ENCODE measurements around the gene ATG9B. TPM values are rescaled to one million over a fixed set of nuclear protein-coding genes. Genes with fewer than 3 reads are reported as not detected.

ATG9B gene
- total RNA-seq, 1 donor from 2014 or later = 1.8 TPM

DNA sequence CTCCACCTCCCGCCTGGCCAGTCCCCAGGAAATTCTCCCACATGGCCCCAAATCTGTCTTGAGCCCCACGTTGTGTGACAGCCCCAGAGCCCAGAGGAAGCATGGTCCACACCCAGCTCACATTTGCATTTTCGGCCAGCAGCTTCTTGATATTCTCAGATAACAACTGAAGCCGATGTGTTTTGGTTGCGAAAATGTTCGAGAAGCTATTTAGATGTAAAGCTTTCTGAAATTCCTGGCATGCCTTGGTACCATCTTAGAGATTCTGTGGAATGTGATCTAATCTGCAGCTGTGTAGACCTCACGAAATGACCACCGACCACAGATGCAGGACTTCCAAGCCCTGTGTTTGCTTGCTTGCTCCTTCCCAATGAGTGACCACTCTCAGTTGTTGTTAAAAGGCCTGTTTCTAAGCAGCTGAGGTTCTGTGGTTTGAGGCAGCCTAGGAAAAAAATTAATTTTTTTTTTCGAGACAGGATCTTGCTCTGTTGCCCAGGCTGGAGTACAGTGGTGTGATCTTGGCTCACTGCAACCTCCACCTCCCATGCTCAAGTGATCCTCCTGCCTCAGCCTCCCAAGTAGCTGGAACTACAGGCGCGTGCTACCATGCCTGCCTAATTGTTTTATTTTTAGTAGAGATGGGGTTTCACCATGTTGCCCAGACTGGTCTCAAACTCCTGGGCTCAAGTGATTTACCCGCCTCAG is 43.9 kb upstream of the ATG9B start:
- POLR2A ChIA-PET = interaction anchor here (1.4 kb wide), 1 partner anchor 40 kb away, joined by 3 read pairs; the partner anchor contains the start of gene ABCB8
- H3K27ac Mint-ChIP-seq = no peak overlapping the region
- no peaks in the 10 kb centered on the region for H3K4me1 Mint-ChIP-seq
- H3K4me3 Mint-ChIP-seq = no peak overlapping the region
- no peaks in the 10 kb centered on the region for H3K27me3 Mint-ChIP-seq
- H3K9me3 Mint-ChIP-seq = no peaks in the 10 kb centered on the region
- H3K36me3 Mint-ChIP-seq (ENCODE audit: low read depth) = peaks cover 63% of the 10 kb centered on the region
- ATAC-seq (ENCODE audit: low read depth) (no peak), DNase-seq (no peak)
- TF ChIP-seq, protein P1, sequence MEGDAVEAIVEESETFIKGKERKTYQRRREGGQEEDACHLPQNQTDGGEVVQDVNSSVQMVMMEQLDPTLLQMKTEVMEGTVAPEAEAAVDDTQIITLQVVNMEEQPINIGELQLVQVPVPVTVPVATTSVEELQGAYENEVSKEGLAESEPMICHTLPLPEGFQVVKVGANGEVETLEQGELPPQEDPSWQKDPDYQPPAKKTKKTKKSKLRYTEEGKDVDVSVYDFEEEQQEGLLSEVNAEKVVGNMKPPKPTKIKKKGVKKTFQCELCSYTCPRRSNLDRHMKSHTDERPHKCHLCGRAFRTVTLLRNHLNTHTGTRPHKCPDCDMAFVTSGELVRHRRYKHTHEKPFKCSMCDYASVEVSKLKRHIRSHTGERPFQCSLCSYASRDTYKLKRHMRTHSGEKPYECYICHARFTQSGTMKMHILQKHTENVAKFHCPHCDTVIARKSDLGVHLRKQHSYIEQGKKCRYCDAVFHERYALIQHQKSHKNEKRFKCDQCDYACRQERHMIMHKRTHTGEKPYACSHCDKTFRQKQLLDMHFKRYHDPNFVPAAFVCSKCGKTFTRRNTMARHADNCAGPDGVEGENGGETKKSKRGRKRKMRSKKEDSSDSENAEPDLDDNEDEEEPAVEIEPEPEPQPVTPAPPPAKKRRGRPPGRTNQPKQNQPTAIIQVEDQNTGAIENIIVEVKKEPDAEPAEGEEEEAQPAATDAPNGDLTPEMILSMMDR (IDR thresholded peaks at IDR 0.05) = no peak
- intact Hi-C loops (cut with micrococcal nuclease) = no loop called here
- CTCF ChIA-PET = no interaction called here

GRCh38 chr7:151066273-151066974 is 42.1 kb upstream of the ATG9B start:
- CTCF ChIA-PET = no interaction called here
- no peak for ATAC-seq (ENCODE audit: low read depth)
- Mint-ChIP-seq H3K27ac (no peak overlapping the region), H3K4me1 (peaks cover 3% of the 10 kb centered on the region), H3K27me3 (no peaks in the 10 kb centered on the region), H3K36me3 (ENCODE audit: low read depth) (peaks cover 55% of the 10 kb centered on the region), H3K9me3 (no peaks in the 10 kb centered on the region), H3K4me3 (no peak overlapping the region)
- intact Hi-C loops (cut with micrococcal nuclease) = no loop called here
- POLR2A ChIA-PET = no interaction called here
- TF ChIP-seq, protein P1 (IDR thresholded peaks at IDR 0.05) = no peak
- DNase-seq = no peak

GRCh38 chr7:151065516-151065915 is 41.2 kb upstream of the ATG9B start:
- intact Hi-C loops (cut with micrococcal nuclease) = no loop called here
- Mint-ChIP-seq H3K9me3 (no peaks in the 10 kb centered on the region), H3K4me3 (no peak overlapping the region), H3K4me1 (peaks cover 12% of the 10 kb centered on the region), H3K27ac (no peak overlapping the region), H3K27me3 (no peaks in the 10 kb centered on the region), H3K36me3 (ENCODE audit: low read depth) (peaks cover 48% of the 10 kb centered on the region)
- CTCF ChIA-PET = no interaction called here
- TF ChIP-seq, protein P1 (IDR thresholded peaks at IDR 0.05) = no peak
- POLR2A ChIA-PET = no interaction called here
- DNase-seq = no peak
- no peak for ATAC-seq (ENCODE audit: low read depth)

- ATAC-seq (ENCODE audit: low read depth) (no peak), DNase-seq (no peak)
- intact Hi-C loops (cut with micrococcal nuclease) = no loop called here
- Mint-ChIP-seq H3K4me1 (peaks cover 17% of the 10 kb centered on the region), H3K9me3 (no peaks in the 10 kb centered on the region), H3K4me3 (no peak overlapping the region), H3K27ac (no peak overlapping the region), H3K36me3 (ENCODE audit: low read depth) (peaks cover 42% of the 10 kb centered on the region), H3K27me3 (no peaks in the 10 kb centered on the region)
- ChIA-PET CTCF (no interaction called here), POLR2A (no interaction called here)
- TF ChIP-seq, protein P1 (IDR thresholded peaks at IDR 0.05) = no peak
Measured at GRCh38 chr7:151064993-151065392, 40.7 kb upstream of the ATG9B start.

DNA sequence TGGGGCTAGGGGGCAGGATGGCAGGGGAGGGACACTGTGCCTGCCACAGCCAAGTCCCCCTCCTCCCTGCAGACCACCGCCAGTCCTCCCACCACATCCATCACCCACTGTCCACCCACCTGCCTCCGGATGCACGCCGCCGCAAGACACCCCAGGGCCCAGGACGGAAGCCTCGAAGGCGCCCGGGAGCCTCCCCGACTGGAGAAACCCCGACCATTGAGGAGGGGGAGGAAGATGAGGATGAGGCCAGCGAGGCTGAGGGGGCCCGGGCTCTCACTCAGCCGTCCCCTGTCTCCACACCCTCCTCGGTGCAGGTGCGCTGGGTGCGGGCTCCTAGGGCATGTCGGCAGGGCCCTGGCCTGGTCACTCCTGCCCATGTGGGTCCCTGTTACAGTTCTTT is 40.2 kb upstream of the ATG9B start:
- POLR2A ChIA-PET = interaction anchor here (0.6 kb wide), 1 partner anchor 51 kb away, joined by 6 read pairs; no protein-coding TSS in a partner anchor
- H3K4me3 Mint-ChIP-seq = no peak overlapping the region
- H3K27ac Mint-ChIP-seq = no peak overlapping the region
- peaks cover 39% of the 10 kb centered on the region for H3K36me3 Mint-ChIP-seq (ENCODE audit: low read depth)
- H3K4me1 Mint-ChIP-seq = peaks cover 18% of the 10 kb centered on the region
- TF ChIP-seq, protein P1 (IDR thresholded peaks at IDR 0.05) = no peak
- intact Hi-C loops (cut with micrococcal nuclease) = no loop called here
- no peaks in the 10 kb centered on the region for H3K9me3 Mint-ChIP-seq
- DNase-seq (no peak), ATAC-seq (ENCODE audit: low read depth) (no peak)
- CTCF ChIA-PET = no interaction called here
- no peaks in the 10 kb centered on the region for H3K27me3 Mint-ChIP-seq

Measured in activated B cell treated with CpG ODN at 0.5 μM for 24 hours (primary cell).